ENCODE measurements around the gene ZCCHC13. TPM values are rescaled to one million over a fixed set of nuclear protein-coding genes. Genes with fewer than 3 reads are reported as not detected.
A peak's percentile ranks its signal among the peaks of the same experiment; 100 is the strongest.

Gene ZCCHC13
- total and polyA plus RNA-seq, 9 of the 15 experiments (the other 6 are each of a cell fraction or from before 2014, with no cell fraction given), result not detected

- TF ChIP-seq NR0B1 (IDR thresholded peaks at IDR 0.05; ENCODE audit: partially characterized antibody) (no peak), TAL1 (IDR thresholded peaks at IDR 0.05) (no peak), ZNF212 (CRISPR knock-in tag; IDR thresholded peaks at IDR 0.05) (no peak)
Observed at GRCh38 chrX:74344280-74344622, 40.3 kb downstream of the ZCCHC13 start (continued).

GRCh38 chrX:74346088-74346487, 42.1 kb downstream of the ZCCHC13 start:
- in situ Hi-C loops (cut with MboI) (loop anchor here (10.0 kb wide), 1 partner anchor 491 kb away; the partner anchor contains the start of gene XIST), intact Hi-C loops (cut with micrococcal nuclease) (loop anchor here (10.0 kb wide), 1 partner anchor 211 kb away; no protein-coding TSS in a partner anchor)
- H3K27ac ChIP-seq (ENCODE audit: extremely low read depth, low read depth, low read length), result no peak overlapping the region
- H3K9me1 ChIP-seq (ENCODE audit: control insufficient read depth, insufficient read depth, low read length), result no peaks in the 10 kb centered on the region
- H3K4me1 ChIP-seq (replicated peaks in 1 of 2; ENCODE audit: control insufficient read depth in 2 of 2, insufficient read depth in 2 of 2, low read length in 2 of 2), result peaks cover 0 to 4% of the 10 kb centered on the region in 2 experiments; a peak in 1 of 5 replicates
- H3K36me3 ChIP-seq (ENCODE audit: control insufficient read depth, insufficient read depth, low read length), result no peaks in the 10 kb centered on the region
- WGBS (ENCODE audit: insufficient coverage, low coverage, missing lambda C conversion rate), result 0% methylated on average over 2 of the region's 2 CpGs
- no peak overlapping the region for H3K4me2 ChIP-seq (ENCODE audit: insufficient read depth, low read length)
- no peak overlapping the region for H3K4me3 ChIP-seq
- H2AFZ ChIP-seq (ENCODE audit: low read depth, low read length), result no peak overlapping the region
- no peaks in the 10 kb centered on the region for H3K79me2 ChIP-seq (ENCODE audit: control insufficient read depth, insufficient read depth, low read length)
- no peak overlapping the region for H3K9ac ChIP-seq (ENCODE audit: insufficient read depth in 1 of 2, low read depth in 2 of 2, low read length in 2 of 2)
- no TSS peak for BruUV-seq (replicated peaks)
- H3K9me3 ChIP-seq (replicated peaks; ENCODE audit: control insufficient read depth, insufficient read depth, low read depth, low read length), result no peaks in the 10 kb centered on the region
- peak in 1 of 4 experiments; percentile 37 for DNase-seq (ENCODE audit: extremely low read depth in 1 of 4, low spot score in 3 of 4)
- no peaks in the 10 kb centered on the region; a peak in 1 of 5 replicates for H3K27me3 ChIP-seq (ENCODE audit: control insufficient read depth in 2 of 2, insufficient read depth in 2 of 2, low read length in 2 of 2)
- ChIA-PET CTCF (ENCODE audit: low intra/inter-chr PET ratio) (no interaction called here), POLR2A (no interaction called here)
- ATAC-seq, result no peak
- no peaks in the 10 kb centered on the region for H4K20me1 ChIP-seq (replicated peaks; ENCODE audit: control insufficient read depth, insufficient read depth, low read length)
- FAIRE-seq, result peak; percentile 11
- TF ChIP-seq SMAD3 (CRISPR knock-in tag; conservative IDR thresholded peaks at IDR 0.05) (no peak), RFX5 (IDR thresholded peaks at IDR 0.05; ENCODE audit: low read depth, low read length) (no peak), CREB3L1 (IDR thresholded peaks at IDR 0.05; ENCODE audit: borderline replicate concordance, low read depth) (no peak), ZMIZ1 (IDR thresholded peaks at IDR 0.05; ENCODE audit: low read depth in 2 of 2, low read length in 2 of 2) (no peak), BRF1 (IDR thresholded peaks at IDR 0.05; ENCODE audit: borderline replicate concordance, extremely low read depth, insufficient read length) (no peak), E2F3 (CRISPR knock-in tag; IDR thresholded peaks at IDR 0.05) (no peak), SNAPC5 (CRISPR knock-in tag; IDR thresholded peaks at IDR 0.05) (no peak), SOX6 (IDR thresholded peaks at IDR 0.05) (no peak), ETV1 (tag; conservative IDR thresholded peaks at IDR 0.05; ENCODE audit: low read depth) (no peak), SMARCA4 (IDR thresholded peaks at IDR 0.05) (peak; percentile 70), GATA2 (CRISPR knock-in tag; IDR thresholded peaks at IDR 0.05) (no peak), TFAM (CRISPR knock-in tag; conservative IDR thresholded peaks at IDR 0.05) (no peak), ZNF146 (CRISPR knock-in tag; IDR thresholded peaks at IDR 0.05; ENCODE audit: unreplicated experiment) (no peak), STAG1 (CRISPR knock-in tag; IDR thresholded peaks at IDR 0.05; ENCODE audit: borderline replicate concordance) (no peak)

All from K562 (cell line).